HEK293 (cell line): ENCODE data around the gene MMD2.

Experiments
- CTCF ChIA-PET: fragments of 350-600 bp; formaldehyde crosslinking; extraction: SDS; loops from one replicate; lab custom pipeline; 2021; ENCODE audit warnings: antibody characterized with exemption; lab: Yijun Ruan, JAX
- POLR2A ChIA-PET: fragments of 300-600 bp; formaldehyde crosslinking; extraction: SDS; loops from one replicate; lab custom pipeline; 2020; ENCODE audit warnings: antibody characterized with exemption, inconsistent platforms; lab: Yijun Ruan, JAX
- H3K27ac ChIP-seq: fragments of 200-500 bp; sonication (Bioruptor generic); 2 replicates; pipeline ENCODE4 v1.5.1; 2014; ENCODE audit warnings: low read depth, low read length, control low read depth, inconsistent platforms; ENCODE audit errors: extremely low read depth
- H3K36me3 ChIP-seq, 2 experiments: fragments of 200-500 bp in 1 of 2; sonication (Bioruptor generic) in 1 of 2; 1 replicate in 1 of 2; 2 replicates in 1 of 2; pipeline ENCODE4 v1.5.1; 2014 to 2017; ENCODE audit warnings: inconsistent platforms in 2 of 2, low read length in 2 of 2; ENCODE audit not compliant: control insufficient read depth in 2 of 2, insufficient read depth in 1 of 2
- H3K4me1 ChIP-seq: fragments of 200-500 bp; sonication (Bioruptor generic); 2 replicates; pipeline ENCODE4 v1.5.1; 2014; ENCODE audit warnings: mild to moderate bottlenecking, low read length, inconsistent platforms; ENCODE audit not compliant: control insufficient read depth, insufficient read depth
- H3K4me3 ChIP-seq: 2 replicates; pipeline ENCODE4 v1.5.1; 2011; ENCODE audit warnings: low read depth, mild to moderate bottlenecking, control low read depth, low read length, moderate library complexity
- H3K9me3 ChIP-seq: fragments of 200-500 bp; sonication (Bioruptor generic); 2 replicates; pipeline ENCODE4 v1.5.1; 2014; ENCODE audit warnings: low read depth, low read length, inconsistent platforms; ENCODE audit not compliant: control insufficient read depth, insufficient read depth
- GLI4 ChIP-seq: fragments of 450-650 bp; formaldehyde crosslinking; IDR thresholded peaks from 2 replicates; pipeline ENCODE4 v1.5.1; 2016; ENCODE audit warnings: missing biosample characterization, missing genetic modification characterization
- PBX3 ChIP-seq: sonication (generic); formaldehyde crosslinking; IDR thresholded peaks from 2 replicates; pipeline ENCODE4 v1.8.1; 2022; ENCODE audit warnings: mild to moderate bottlenecking, moderate library complexity, missing genetic modification reagents
- SALL2 ChIP-seq: fragments of 450-650 bp; formaldehyde crosslinking; IDR thresholded peaks from 2 replicates; pipeline ENCODE4 v1.5.0; 2017; ENCODE audit warnings: missing biosample characterization, mild to moderate bottlenecking, missing genetic modification characterization, borderline replicate concordance
- SCRT2 ChIP-seq: fragments of 450-650 bp; formaldehyde crosslinking; IDR thresholded peaks from 2 replicates; pipeline ENCODE4 v1.5.1; 2016; ENCODE audit warnings: missing biosample characterization, missing genetic modification characterization
- SP2 ChIP-seq: fragments of 450-650 bp; formaldehyde crosslinking; IDR thresholded peaks from 2 replicates; pipeline ENCODE4 v1.5.1; 2016; ENCODE audit warnings: missing biosample characterization, missing genetic modification characterization
- ZBTB17 ChIP-seq: fragments of 450-650 bp; formaldehyde crosslinking; IDR thresholded peaks from 2 replicates; pipeline ENCODE4 v1.5.1; 2016; ENCODE audit warnings: missing biosample characterization, missing genetic modification characterization
- ZBTB26 ChIP-seq: fragments of 450-650 bp; formaldehyde crosslinking; optimal IDR thresholded peaks from 2 replicates; pipeline ENCODE3; 2016; ENCODE audit warnings: missing biosample characterization, mild to moderate bottlenecking, missing genetic modification characterization
- ZBTB44 ChIP-seq: fragments of 450-650 bp; IDR thresholded peaks from 2 replicates; pipeline ENCODE4 v1.5.1; 2018; ENCODE audit warnings: missing biosample characterization, mild to moderate bottlenecking, missing genetic modification characterization
- ZNF26 ChIP-seq: fragments of 450-650 bp; formaldehyde crosslinking; IDR thresholded peaks from 2 replicates; pipeline ENCODE4 v1.5.1; 2016; ENCODE audit warnings: missing biosample characterization, missing genetic modification characterization
- ZNF266 ChIP-seq: fragments of 450-650 bp; formaldehyde crosslinking; IDR thresholded peaks from 2 replicates; pipeline ENCODE4 v1.5.1; 2016; ENCODE audit warnings: missing biosample characterization, missing genetic modification characterization, low read depth
- ZNF366 ChIP-seq: fragments of 450-650 bp; formaldehyde crosslinking; conservative IDR thresholded peaks from 2 replicates; pipeline ENCODE4 v1.5.1; 2016; ENCODE audit warnings: missing biosample characterization, missing genetic modification characterization
- ZNF48 ChIP-seq: fragments of 450-650 bp; formaldehyde crosslinking; IDR thresholded peaks from 2 replicates; pipeline ENCODE4 v1.5.1; 2016; ENCODE audit warnings: missing biosample characterization, missing genetic modification characterization
- ZNF629 ChIP-seq: fragments of 450-650 bp; formaldehyde crosslinking; IDR thresholded peaks from 2 replicates; pipeline ENCODE4 v1.5.1; 2017; ENCODE audit warnings: missing biosample characterization, missing genetic modification characterization
- ZNF639 ChIP-seq: fragments of 450-650 bp; formaldehyde crosslinking; IDR thresholded peaks from 2 replicates; pipeline ENCODE4 v1.5.1; 2016; ENCODE audit warnings: missing biosample characterization, missing genetic modification characterization
- ZNF645 ChIP-seq: fragments of 450-650 bp; formaldehyde crosslinking; IDR thresholded peaks from 2 replicates; pipeline ENCODE4; 2016; ENCODE audit warnings: missing biosample characterization, missing genetic modification characterization
- ZNF701 ChIP-seq: fragments of 450-650 bp; formaldehyde crosslinking; IDR thresholded peaks from 2 replicates; pipeline ENCODE4 v1.5.1; 2016; ENCODE audit warnings: missing biosample characterization, missing genetic modification characterization
- ZNF776 ChIP-seq: fragments of 450-650 bp; formaldehyde crosslinking; IDR thresholded peaks from 2 replicates; pipeline ENCODE4 v1.5.0; 2017; ENCODE audit warnings: missing biosample characterization, missing genetic modification characterization, borderline replicate concordance
- ZNF837 ChIP-seq: fragments of 450-650 bp; formaldehyde crosslinking; IDR thresholded peaks from 2 replicates; pipeline ENCODE4 v1.5.1; 2016; ENCODE audit warnings: missing biosample characterization, missing genetic modification characterization
- ZNF843 ChIP-seq: fragments of 450-650 bp; formaldehyde crosslinking; IDR thresholded peaks from 2 replicates; pipeline ENCODE4 v1.5.1; 2016; ENCODE audit warnings: missing biosample characterization, missing genetic modification characterization
- ZSCAN30 ChIP-seq: fragments of 450-650 bp; IDR thresholded peaks from 2 replicates; pipeline ENCODE4 v1.5.1; 2018; ENCODE audit warnings: missing biosample characterization, mild to moderate bottlenecking, missing genetic modification characterization, moderate library complexity
- ZSCAN4 ChIP-seq: fragments of 450-650 bp; formaldehyde crosslinking; IDR thresholded peaks from 2 replicates; pipeline ENCODE4 v1.5.1; 2017; ENCODE audit warnings: missing biosample characterization, missing genetic modification characterization

The MMD2 gene

GRCh38 chr7:4886671-4887070 is 72.3 kb downstream of the MMD2 start:
- TF ChIP-seq ZNF645 (no peak), PBX3 (CRISPR knock-in tag) (no peak), ZNF701 (no peak), ZNF48 (tag by site-specific recombination) (no peak), SALL2 (no peak), GLI4 (no peak), SCRT2 (tag by site-specific recombination) (no peak), ZNF366 (no peak), ZSCAN30 (tag by site-specific recombination) (no peak), ZBTB44 (tag by site-specific recombination) (no peak), ZNF776 (tag by site-specific recombination) (no peak)
- no peak overlapping the region for H3K4me3 ChIP-seq
- ChIA-PET CTCF (interaction anchor here (0.6 to 0.8 kb wide), 2 partner anchors 275 to 358 kb away, joined by 3 read pairs; no protein-coding TSS in a partner anchor), POLR2A (no interaction called here)
- H3K4me1 ChIP-seq = no peaks in the 10 kb centered on the region
- no peaks in the 10 kb centered on the region for H3K36me3 ChIP-seq
- H3K27ac ChIP-seq = no peak overlapping the region
- no peaks in the 10 kb centered on the region for H3K9me3 ChIP-seq

- ChIA-PET CTCF (interaction anchor here (0.6 to 2.1 kb wide), 2 partner anchors 38 to 55 kb away, joined by 3 to 10 read pairs; no protein-coding TSS in a partner anchor), POLR2A (no interaction called here)
- no peaks in the 10 kb centered on the region for H3K4me1 ChIP-seq
- TF ChIP-seq ZNF843 (no peak), ZNF837 (tag by site-specific recombination) (no peak), ZNF266 (no peak), ZBTB17 (tag by site-specific recombination) (no peak)
- H3K4me3 ChIP-seq = no peak overlapping the region
- no peak overlapping the region for H3K27ac ChIP-seq
- no peaks in the 10 kb centered on the region for H3K36me3 ChIP-seq
- H3K9me3 ChIP-seq = no peaks in the 10 kb centered on the region
Observed at GRCh38 chr7:4885317-4885807, 73.6 kb downstream of the MMD2 start.

GRCh38 chr7:4884164-4884563 is 74.8 kb downstream of the MMD2 start:
- no peaks in the 10 kb centered on the region for H3K36me3 ChIP-seq
- H3K4me3 ChIP-seq = no peak overlapping the region
- H3K9me3 ChIP-seq = no peaks in the 10 kb centered on the region
- H3K27ac ChIP-seq = no peak overlapping the region
- H3K4me1 ChIP-seq = no peaks in the 10 kb centered on the region
- ChIA-PET CTCF (interaction anchor here (0.7 to 2.6 kb wide), 21 partner anchors 8 to 165 kb away, joined by 3 to 34 read pairs (median 5); no protein-coding TSS in a partner anchor), POLR2A (interaction anchor here (0.8 kb wide), 1 partner anchor 109 kb away, joined by 3 read pairs; the partner anchor contains the start of gene AP5Z1)
- TF ChIP-seq ZNF639 = no peak
- no peak for TF ChIP-seq ZBTB26
- TF ChIP-seq ZSCAN4 (tag by site-specific recombination) = no peak
- TF ChIP-seq ZNF26 (tag by site-specific recombination) = no peak
- TF ChIP-seq SP2 (tag by site-specific recombination) = no peak
- TF ChIP-seq ZNF629 = no peak
- TF ChIP-seq ZBTB44 (tag by site-specific recombination) = no peak
